GM19240 (cell line): ENCODE data around the gene ZNF219.
"Not testable (repeated sequence)": the region's sequence is repeated elsewhere in the genome, so short reads cannot be mapped to it uniquely, and the experiment has no call there.

Experiments used
- DNase-seq: peaks from one replicate; pipeline ENCODE4 v3.0.0; 2011; ENCODE audit warnings: low spot score; ENCODE audit not compliant: insufficient read length

Gene ZNF219

GRCh38 chr14:21047378-21047781 is 51.1 kb downstream of the ZNF219 start:
- no peak for DNase-seq

GRCh38 chr14:21043974-21044618 is 54.4 kb downstream of the ZNF219 start:
- no peak for DNase-seq

- no peak for DNase-seq
Measured at GRCh38 chr14:21043387-21043973, 55.0 kb downstream of the ZNF219 start.

GRCh38 chr14:21042918-21043317 is 55.5 kb downstream of the ZNF219 start:
- DNase-seq: no peak

GRCh38 chr14:21041676-21042433 is 56.6 kb downstream of the ZNF219 start, which contains the start of gene RNASE7:
Gene RNASE7, plus strand, starts transcription at chr14:21042362. Its CDS starts 631 bp downstream, at chr14:21042993.
- no peak for DNase-seq

- DNase-seq: not testable (repeated sequence)
Measured at GRCh38 chr14:21040941-21041340, 57.5 kb downstream of the ZNF219 start.

- no peak for DNase-seq
Measured at GRCh38 chr14:21040370-21040925, 58.0 kb downstream of the ZNF219 start.
